Stomach (tissue), 9 donors: ENCODE results near the gene CNTROB. TPM values are rescaled to one million over a fixed set of nuclear protein-coding genes. Genes with fewer than 3 reads are reported as not detected.

Source experiments
- DNase-seq, 2 donors: peaks; one replicate each; pipeline versions ENCODE4 v3.0.0 to v3.0.0-alpha.2; 2013 to 2019
- H3K27ac ChIP-seq, 5 donors: fragments of 200-600 bp in 4 of 5; sonication (generic) in 4 of 5; one replicate each; pipeline ENCODE4 v1.5.1; 2013 to 2019; ENCODE audit warnings: mild to moderate bottlenecking in 1 of 5, moderate library complexity in 1 of 5
- H3K27me3 ChIP-seq, 3 donors: fragments of 200-600 bp; sonication (generic); one replicate each; pipeline ENCODE4 v1.5.1; 2017 to 2019; ENCODE audit warnings: mixed run types in 1 of 3
- H3K36me3 ChIP-seq, 4 donors: fragments of 200-600 bp; sonication (generic); 1 replicate in 3 of 4; 2 replicates in 1 of 4; pipeline ENCODE4 v1.5.1; 2016 to 2019
- H3K4me1 ChIP-seq, 4 donors: fragments of 200-600 bp; sonication (generic); one replicate each; pipeline ENCODE4 v1.5.1; 2016 to 2019
- H3K4me3 ChIP-seq, 4 donors: fragments of 200-600 bp; sonication (generic) in 3 of 4; one replicate each; pipeline ENCODE4 v1.5.1; 2016 to 2019; ENCODE audit warnings: mild to moderate bottlenecking in 1 of 4
- H3K9me3 ChIP-seq, 4 donors: fragments of 200-600 bp; sonication (generic); one replicate each; pipeline ENCODE4 v1.5.1; 2016 to 2019
- CTCF ChIP-seq, 7 experiments: fragments of 450-650 bp in 4 of 7; fragments of 200-600 bp in 3 of 7; sonication (generic) in 3 of 7; IDR thresholded peaks; one replicate each; pipeline ENCODE4 v1.5.1; 2016 to 2019; ENCODE audit warnings: antibody characterized with exemption in 7 of 7, control low read depth in 2 of 7, mild to moderate bottlenecking in 1 of 7
- EP300 ChIP-seq: sonication (generic); formaldehyde crosslinking; IDR thresholded peaks from one replicate; pipeline ENCODE4 v1.6.1; 2017; ENCODE audit warnings: antibody characterized with exemption
- POLR2A ChIP-seq, 4 donors: fragments of 450-650 bp; IDR thresholded peaks; one replicate each; pipeline ENCODE4 v1.6.1; 2016; ENCODE audit warnings: antibody characterized with exemption in 4 of 4, control low read depth in 2 of 4, mild to moderate bottlenecking in 1 of 4, moderate library complexity in 1 of 4
- POLR2AphosphoS5 ChIP-seq, 3 donors: sonication (generic); formaldehyde crosslinking; IDR thresholded peaks; one replicate each; pipeline ENCODE4 v1.6.1; 2016; ENCODE audit warnings: antibody characterized with exemption in 3 of 3
- WGBS, 5 donors: extraction: QIAGEN DNeasy Blood & Tissue Kit in 3 of 5; methylation state at CpG; one replicate each; pipeline versions ENCODE4 v1.1.5 to v1.1.7; 2013 to 2018; 5-methylcytosine and 5-hydroxymethylcytosine counted together
- intact Hi-C: fragments of 100-400 bp; cut with DNase I; formaldehyde crosslinking; loops from one replicate; pipeline ENCODE4 v1.15.1; 2023; ENCODE audit warnings: low total_unique reads
- polyA plus RNA-seq, 3 donors: library from polyadenylated mRNA; stranded (reverse); fragments of 200-250 nt; gene quantifications; one replicate each; pipeline ENCODE4 v1.2.3, GENCODE V29; 2013
- total RNA-seq, 5 donors: library from RNA; depleted of rRNA; stranded (reverse); fragments of >200 nt; gene quantifications; one replicate each; pipeline versions ENCODE4 v1.1.0 to v1.2.3, GENCODE V29; 2014 to 2016
- donor health status: healthy with polysubstance abuse.
- donor health status: Bipolar disorder and iron deficiency.
- donor health status: healthy.

The CNTROB gene
- total and polyA plus RNA-seq, 8 donors = 12.9 to 146 (median 25.7) TPM

- Histone ChIP-seq H3K9me3 (no peaks in the 10 kb centered on the region), H3K36me3 (peaks cover under 1 to 16% (median 15%) of the 10 kb centered on the region in 4 donors), H3K27me3 (no peaks in the 10 kb centered on the region), H3K4me3 (peak within 1 kb of the TSS; percentile 56 to 67 (median 61)), H3K27ac (peak within 1 kb of the TSS; percentile 89 to 96 (median 93)), H3K4me1 (peaks cover 20 to 48% (median 38%) of the 10 kb centered on the region in 4 donors)
- 0 to 2% (median 1%) methylated on average over 33 to 100 of the region's 100 CpGs for WGBS, 5 donors
- peak; percentile 91 to 98 for DNase-seq
- intact Hi-C loops = no loop called here
- TF ChIP-seq CTCF (IDR thresholded peaks at IDR 0.05) (no peak), POLR2A (IDR thresholded peaks at IDR 0.05) (no peak), POLR2AphosphoS5 (IDR thresholded peaks at IDR 0.05) (peak; percentile 51 to 81 (median 54)), EP300 (no peak)
Observed at GRCh38 chr17:7915611-7916384, 16.2 kb upstream of the CNTROB start, which contains the start of gene RNF227. RNF227 (minus strand) TSS chr17:7916289; CDS start chr17:7916195, 94 bp downstream.

GRCh38 chr17:7916385-7916682 lies 15.7 kb upstream of the CNTROB start:
- no peaks in the 10 kb centered on the region for H3K9me3 ChIP-seq
- peak overlapping the region; percentile 89 to 96 (median 93) for H3K27ac ChIP-seq
- H3K4me3 ChIP-seq = peak overlapping the region; percentile 56 to 67 (median 61)
- H3K27me3 ChIP-seq = no peaks in the 10 kb centered on the region
- TF ChIP-seq POLR2A (IDR thresholded peaks at IDR 0.05) (no peak), CTCF (IDR thresholded peaks at IDR 0.05) (no peak), EP300 (no peak), POLR2AphosphoS5 (IDR thresholded peaks at IDR 0.05) (no peak)
- H3K4me1 ChIP-seq = peaks cover 20 to 48% (median 38%) of the 10 kb centered on the region in 4 donors
- 35 to 62% (median 40%) methylated on average over 9 to 15 of the region's 15 CpGs for WGBS, 5 donors
- DNase-seq = no peak
- H3K36me3 ChIP-seq = peaks cover 0 to 11% (median 10%) of the 10 kb centered on the region in 4 donors
- intact Hi-C loops = no loop called here

GRCh38 chr17:7916808-7917207 lies 15.2 kb upstream of the CNTROB start:
- DNase-seq = peak in 1 of 2 donors; percentile 42
- 55 to 83% (median 82%) methylated on average over 2 of the region's 2 CpGs for WGBS, 5 donors
- Histone ChIP-seq H3K27me3 (no peaks in the 10 kb centered on the region), H3K27ac (peak overlapping the region in 4 of 5 donors; percentile 89 to 96 (median 92)), H3K4me3 (no peak overlapping the region), H3K4me1 (peaks cover 20 to 48% (median 38%) of the 10 kb centered on the region in 4 donors), H3K9me3 (no peaks in the 10 kb centered on the region), H3K36me3 (peaks cover 0 to 6% (median 5%) of the 10 kb centered on the region in 4 donors)
- TF ChIP-seq POLR2AphosphoS5 (IDR thresholded peaks at IDR 0.05) = no peak
- TF ChIP-seq EP300 = no peak
- no peak for TF ChIP-seq CTCF (IDR thresholded peaks at IDR 0.05)
- TF ChIP-seq POLR2A (IDR thresholded peaks at IDR 0.05) = no peak
- intact Hi-C loops = no loop called here

- peak overlapping the region; percentile 37 to 83 (median 70) for H3K27ac ChIP-seq
- peaks cover 12 to 15% (median 15%) of the 10 kb centered on the region in 4 donors for H3K4me1 ChIP-seq
- no peaks in the 10 kb centered on the region for H3K9me3 ChIP-seq
- H3K36me3 ChIP-seq = no peaks in the 10 kb centered on the region
- peak overlapping the region; percentile 44 to 55 (median 46) for H3K4me3 ChIP-seq
- TF ChIP-seq EP300 = no peak
- no peak for TF ChIP-seq CTCF (IDR thresholded peaks at IDR 0.05)
- TF ChIP-seq POLR2A (IDR thresholded peaks at IDR 0.05) = no peak
- no peak for TF ChIP-seq POLR2AphosphoS5 (IDR thresholded peaks at IDR 0.05)
- WGBS, 5 donors = 25 to 33% (median 30%) methylated on average over 16 of the region's 16 CpGs
- no peaks in the 10 kb centered on the region for H3K27me3 ChIP-seq
- intact Hi-C loops = no loop called here
- DNase-seq = no peak
Observed at GRCh38 chr17:7922269-7922844, 9.6 kb upstream of the CNTROB start.
